HL-60 (cell line): ENCODE results near the gene KIF26A.

Experiments
- DNase-seq, 2 experiments: peaks; one replicate each; pipeline ENCODE4 v3.0.0-alpha.2; 2010 to 2020; ENCODE audit warnings: low read depth in 1 of 2, low spot score in 1 of 2
- H3K27ac ChIP-seq: fragments of 250-450 bp; sonication (Bioruptor Pico); replicated peaks from 2 replicates; pipeline ENCODE4 v1.5.1; 2020; ENCODE audit warnings: mild to moderate bottlenecking, moderate library complexity
- H3K27me3 ChIP-seq: fragments of 250-450 bp; sonication (Bioruptor Pico); 2 replicates; pipeline ENCODE4 v1.5.1; 2021; ENCODE audit warnings: mild to moderate bottlenecking, moderate library complexity; ENCODE audit not compliant: insufficient read depth, poor library complexity, severe bottlenecking
- H3K4me3 ChIP-seq: replicated peaks from 2 replicates; pipeline ENCODE4 v1.5.1; 2011; ENCODE audit warnings: mild to moderate bottlenecking, control low read depth, low read length; ENCODE audit not compliant: insufficient read depth
- GABPA ChIP-seq: IDR thresholded peaks from 2 replicates; pipeline ENCODE4 v1.6.1; 2012; ENCODE audit warnings: low read depth
- POLR2AphosphoS5 ChIP-seq: IDR thresholded peaks from 2 replicates; pipeline ENCODE4 v1.6.1; 2012; ENCODE audit warnings: low read depth
- SPI1 ChIP-seq: IDR thresholded peaks from 2 replicates; pipeline ENCODE4 v1.6.1; 2012; ENCODE audit warnings: low read depth, mild to moderate bottlenecking, borderline replicate concordance
- TF ChIP-seq, protein P1 (sequence below): IDR thresholded peaks from one replicate; pipeline ENCODE4 v1.5.1; 2011; ENCODE audit warnings: low read length, control low read depth, inconsistent platforms; ENCODE audit not compliant: insufficient read depth
- TF ChIP-seq, protein P2 (sequence below): IDR thresholded peaks from 2 replicates; pipeline ENCODE4 v1.6.1; 2012; ENCODE audit warnings: low read depth; ENCODE audit not compliant: insufficient replicate concordance

Gene KIF26A

DNA sequence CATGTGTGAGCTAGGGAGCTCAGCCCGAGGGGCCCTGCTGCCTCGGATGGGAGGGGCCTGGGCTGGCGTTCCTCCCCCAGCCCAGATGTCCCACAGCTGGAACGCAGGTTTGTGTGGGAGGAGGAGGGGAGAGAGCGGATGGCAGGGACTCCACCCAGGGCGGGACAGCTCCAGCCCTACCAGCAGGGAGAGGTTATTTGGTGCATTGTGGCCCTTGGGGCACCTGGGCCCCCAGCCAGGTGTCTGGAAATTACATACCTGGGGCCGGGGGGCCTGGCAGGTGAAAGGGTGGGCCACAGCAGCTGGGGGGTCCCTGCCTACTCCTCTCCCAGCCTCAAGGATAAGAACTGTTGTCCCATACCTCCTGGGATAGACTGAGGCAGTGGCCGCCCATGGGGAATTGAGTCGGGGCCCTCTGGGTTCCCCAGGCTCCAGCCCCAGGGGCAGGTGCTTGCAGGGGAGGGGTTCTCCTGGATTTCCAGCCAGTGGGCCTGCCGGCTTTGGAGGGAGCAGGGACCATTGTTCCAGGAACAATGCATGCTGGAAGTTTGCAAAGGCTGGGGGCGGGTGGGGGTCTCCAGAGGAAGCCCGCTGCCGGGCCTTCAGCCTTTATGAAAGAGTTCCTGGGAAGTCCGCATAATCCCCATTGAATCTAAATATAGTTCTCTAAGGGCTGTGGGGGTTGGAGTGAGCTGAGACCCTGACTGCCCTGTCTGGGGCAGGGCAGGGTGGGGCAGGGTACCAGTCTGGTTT, 1.2 kb downstream of the KIF26A start:
- no peak overlapping the region for H3K4me3 ChIP-seq
- DNase-seq: no peak
- H3K27ac ChIP-seq: no peak overlapping the region
- TF ChIP-seq, protein P1, sequence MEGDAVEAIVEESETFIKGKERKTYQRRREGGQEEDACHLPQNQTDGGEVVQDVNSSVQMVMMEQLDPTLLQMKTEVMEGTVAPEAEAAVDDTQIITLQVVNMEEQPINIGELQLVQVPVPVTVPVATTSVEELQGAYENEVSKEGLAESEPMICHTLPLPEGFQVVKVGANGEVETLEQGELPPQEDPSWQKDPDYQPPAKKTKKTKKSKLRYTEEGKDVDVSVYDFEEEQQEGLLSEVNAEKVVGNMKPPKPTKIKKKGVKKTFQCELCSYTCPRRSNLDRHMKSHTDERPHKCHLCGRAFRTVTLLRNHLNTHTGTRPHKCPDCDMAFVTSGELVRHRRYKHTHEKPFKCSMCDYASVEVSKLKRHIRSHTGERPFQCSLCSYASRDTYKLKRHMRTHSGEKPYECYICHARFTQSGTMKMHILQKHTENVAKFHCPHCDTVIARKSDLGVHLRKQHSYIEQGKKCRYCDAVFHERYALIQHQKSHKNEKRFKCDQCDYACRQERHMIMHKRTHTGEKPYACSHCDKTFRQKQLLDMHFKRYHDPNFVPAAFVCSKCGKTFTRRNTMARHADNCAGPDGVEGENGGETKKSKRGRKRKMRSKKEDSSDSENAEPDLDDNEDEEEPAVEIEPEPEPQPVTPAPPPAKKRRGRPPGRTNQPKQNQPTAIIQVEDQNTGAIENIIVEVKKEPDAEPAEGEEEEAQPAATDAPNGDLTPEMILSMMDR: no peak
- TF ChIP-seq POLR2AphosphoS5 (no peak), SPI1 (no peak), GABPA (no peak)
- TF ChIP-seq, protein P2, sequence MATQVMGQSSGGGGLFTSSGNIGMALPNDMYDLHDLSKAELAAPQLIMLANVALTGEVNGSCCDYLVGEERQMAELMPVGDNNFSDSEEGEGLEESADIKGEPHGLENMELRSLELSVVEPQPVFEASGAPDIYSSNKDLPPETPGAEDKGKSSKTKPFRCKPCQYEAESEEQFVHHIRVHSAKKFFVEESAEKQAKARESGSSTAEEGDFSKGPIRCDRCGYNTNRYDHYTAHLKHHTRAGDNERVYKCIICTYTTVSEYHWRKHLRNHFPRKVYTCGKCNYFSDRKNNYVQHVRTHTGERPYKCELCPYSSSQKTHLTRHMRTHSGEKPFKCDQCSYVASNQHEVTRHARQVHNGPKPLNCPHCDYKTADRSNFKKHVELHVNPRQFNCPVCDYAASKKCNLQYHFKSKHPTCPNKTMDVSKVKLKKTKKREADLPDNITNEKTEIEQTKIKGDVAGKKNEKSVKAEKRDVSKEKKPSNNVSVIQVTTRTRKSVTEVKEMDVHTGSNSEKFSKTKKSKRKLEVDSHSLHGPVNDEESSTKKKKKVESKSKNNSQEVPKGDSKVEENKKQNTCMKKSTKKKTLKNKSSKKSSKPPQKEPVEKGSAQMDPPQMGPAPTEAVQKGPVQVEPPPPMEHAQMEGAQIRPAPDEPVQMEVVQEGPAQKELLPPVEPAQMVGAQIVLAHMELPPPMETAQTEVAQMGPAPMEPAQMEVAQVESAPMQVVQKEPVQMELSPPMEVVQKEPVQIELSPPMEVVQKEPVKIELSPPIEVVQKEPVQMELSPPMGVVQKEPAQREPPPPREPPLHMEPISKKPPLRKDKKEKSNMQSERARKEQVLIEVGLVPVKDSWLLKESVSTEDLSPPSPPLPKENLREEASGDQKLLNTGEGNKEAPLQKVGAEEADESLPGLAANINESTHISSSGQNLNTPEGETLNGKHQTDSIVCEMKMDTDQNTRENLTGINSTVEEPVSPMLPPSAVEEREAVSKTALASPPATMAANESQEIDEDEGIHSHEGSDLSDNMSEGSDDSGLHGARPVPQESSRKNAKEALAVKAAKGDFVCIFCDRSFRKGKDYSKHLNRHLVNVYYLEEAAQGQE: no peak
- peaks cover 43% of the 10 kb centered on the region for H3K27me3 ChIP-seq

DNA sequence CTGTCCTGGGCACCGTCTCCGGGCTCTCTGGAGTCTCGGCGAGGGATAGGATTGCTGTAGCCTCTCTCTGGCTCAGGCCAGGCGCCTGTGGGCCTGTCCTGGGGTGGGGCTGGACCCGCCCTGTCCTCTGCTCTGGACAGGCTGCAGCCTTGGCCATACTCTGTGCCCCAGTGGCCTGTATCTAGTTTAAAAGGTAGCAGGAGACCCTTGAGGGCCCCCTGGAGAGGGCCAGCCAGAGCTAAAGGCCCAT, 1.8 kb downstream of the KIF26A start:
- H3K4me3 ChIP-seq: no peak overlapping the region
- no peak for TF ChIP-seq POLR2AphosphoS5
- TF ChIP-seq, protein P2: no peak
- peaks cover 38% of the 10 kb centered on the region for H3K27me3 ChIP-seq
- H3K27ac ChIP-seq: no peak overlapping the region
- DNase-seq: no peak

DNA sequence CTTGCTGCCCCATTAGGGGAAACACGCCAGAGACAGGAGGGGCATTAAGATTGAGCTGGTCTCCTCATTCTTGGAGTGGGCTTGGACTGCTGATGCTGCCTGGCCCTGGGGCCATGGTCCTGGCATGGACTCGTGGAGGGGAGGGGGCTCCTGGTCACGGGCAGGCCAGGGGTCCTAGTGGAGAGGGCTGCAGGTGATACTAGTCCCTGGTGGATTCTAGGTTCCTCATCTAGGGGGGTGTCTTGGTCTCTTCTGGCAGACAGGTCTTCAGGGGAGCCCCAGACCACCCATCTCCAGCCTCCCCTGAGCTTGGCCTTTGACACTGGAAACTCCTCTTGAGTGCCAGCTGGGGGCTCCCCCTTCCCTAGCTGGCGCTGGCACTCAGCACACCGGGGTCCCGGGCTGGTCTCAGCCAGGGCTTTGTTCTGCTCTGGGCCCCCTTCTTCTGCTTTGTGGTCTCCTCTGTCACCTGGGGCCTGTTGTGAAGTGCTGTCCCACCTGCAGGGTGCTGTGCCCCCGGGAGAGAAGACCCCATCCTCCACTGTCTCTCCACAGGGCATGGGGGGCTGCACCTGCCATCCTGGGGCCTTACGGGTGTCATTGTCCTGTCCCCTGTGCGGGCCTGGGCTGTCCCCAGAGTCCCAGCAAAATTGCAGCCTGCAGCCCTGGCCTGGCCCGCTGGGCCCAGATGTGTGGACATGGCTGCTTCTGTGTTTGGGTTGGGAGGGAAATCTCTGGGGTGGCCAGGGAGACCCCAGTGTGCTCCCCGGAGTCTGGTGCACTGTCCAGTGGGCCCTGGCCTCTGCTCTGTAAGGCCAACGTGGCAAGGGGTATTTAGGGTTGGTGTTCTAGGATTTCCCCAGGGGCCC, 2.3 kb downstream of the KIF26A start:
- H3K4me3 ChIP-seq: no peak overlapping the region
- DNase-seq: no peak
- TF ChIP-seq, protein P1: no peak
- TF ChIP-seq POLR2AphosphoS5: no peak
- no peak for TF ChIP-seq SPI1
- no peak for TF ChIP-seq GABPA
- TF ChIP-seq, protein P2: no peak
- H3K27me3 ChIP-seq: peaks cover 33% of the 10 kb centered on the region
- no peak overlapping the region for H3K27ac ChIP-seq
